ENCODE results near the gene TMEM94.
A peak's percentile ranks its signal among the peaks of the same experiment; 100 is the strongest.

The TMEM94 gene

DNA sequence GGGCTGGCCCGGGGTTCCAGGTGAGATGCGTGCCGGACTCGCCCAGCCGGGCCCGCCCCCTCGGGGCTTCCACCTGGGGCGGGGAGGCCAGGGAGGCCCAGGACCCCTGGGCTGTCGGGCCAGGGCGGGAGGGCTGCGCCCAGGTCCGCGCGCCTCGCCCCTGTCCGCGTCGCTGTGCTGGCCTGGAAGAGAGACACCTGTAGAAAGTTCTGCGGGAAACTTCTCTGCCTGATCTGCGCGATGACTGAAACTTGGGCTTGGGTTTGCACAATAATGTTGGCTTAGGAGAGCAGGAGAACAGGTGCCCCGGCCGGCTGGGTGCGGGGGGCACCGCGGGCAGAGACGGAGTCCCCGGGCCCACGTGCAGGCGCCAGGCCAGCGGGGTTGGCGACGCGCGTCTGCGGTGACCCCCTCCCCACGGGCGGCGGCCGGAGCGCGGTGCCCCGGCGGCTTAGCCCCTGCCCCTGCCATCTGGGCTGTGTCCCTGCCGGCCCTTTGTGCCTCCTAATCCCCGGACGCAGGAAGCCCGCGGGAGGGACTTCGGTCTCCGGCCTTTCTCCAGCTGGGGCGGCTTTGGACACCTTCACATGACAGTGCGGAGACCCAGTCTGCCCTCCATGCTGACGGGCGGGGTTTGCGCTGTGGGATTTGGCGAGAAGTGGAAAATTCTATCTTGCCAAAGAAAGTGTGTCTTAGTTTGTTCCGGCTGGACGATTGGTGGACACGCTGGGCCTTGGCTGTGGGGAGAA, 69.5 kb downstream of the TMEM94 start:
- DNase-seq (ENCODE audit: low spot score) = no peak

DNA sequence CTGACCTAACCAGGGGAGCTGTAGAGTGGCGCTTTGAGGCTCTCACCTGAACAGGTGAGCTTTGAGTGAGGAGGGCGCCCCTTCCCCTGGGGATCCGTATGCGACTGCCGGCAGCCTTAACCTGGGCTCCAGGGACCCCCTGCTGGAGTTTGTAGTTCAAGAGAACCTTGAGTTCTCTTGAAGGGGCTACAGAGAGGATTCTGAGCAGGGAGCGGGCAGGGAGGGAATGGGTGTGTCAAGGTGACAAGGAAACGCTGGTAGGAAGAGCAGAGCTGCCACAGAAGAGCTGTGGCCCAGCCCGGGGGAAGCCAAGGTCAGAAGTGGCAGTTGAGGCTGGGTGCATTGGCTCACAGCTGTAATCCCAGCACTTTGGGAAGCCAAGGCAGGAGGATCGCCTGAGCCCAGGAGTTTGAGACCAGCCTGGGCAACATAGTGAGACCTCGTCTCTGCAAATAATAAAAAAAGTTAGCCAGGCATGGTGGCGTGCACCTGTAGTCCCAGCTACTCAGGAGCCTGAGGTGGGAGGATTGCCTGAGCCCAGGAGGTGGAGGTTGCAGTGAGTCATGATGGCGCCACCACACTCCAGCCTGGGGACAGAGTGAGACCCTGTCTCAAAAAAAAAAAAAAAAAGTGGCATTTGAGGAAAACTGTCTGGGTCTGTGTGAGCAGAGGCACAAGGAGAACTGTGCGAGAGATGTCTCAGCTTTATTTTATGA, 70.3 kb downstream of the TMEM94 start:
- DNase-seq (ENCODE audit: low spot score) = no peak

DNA sequence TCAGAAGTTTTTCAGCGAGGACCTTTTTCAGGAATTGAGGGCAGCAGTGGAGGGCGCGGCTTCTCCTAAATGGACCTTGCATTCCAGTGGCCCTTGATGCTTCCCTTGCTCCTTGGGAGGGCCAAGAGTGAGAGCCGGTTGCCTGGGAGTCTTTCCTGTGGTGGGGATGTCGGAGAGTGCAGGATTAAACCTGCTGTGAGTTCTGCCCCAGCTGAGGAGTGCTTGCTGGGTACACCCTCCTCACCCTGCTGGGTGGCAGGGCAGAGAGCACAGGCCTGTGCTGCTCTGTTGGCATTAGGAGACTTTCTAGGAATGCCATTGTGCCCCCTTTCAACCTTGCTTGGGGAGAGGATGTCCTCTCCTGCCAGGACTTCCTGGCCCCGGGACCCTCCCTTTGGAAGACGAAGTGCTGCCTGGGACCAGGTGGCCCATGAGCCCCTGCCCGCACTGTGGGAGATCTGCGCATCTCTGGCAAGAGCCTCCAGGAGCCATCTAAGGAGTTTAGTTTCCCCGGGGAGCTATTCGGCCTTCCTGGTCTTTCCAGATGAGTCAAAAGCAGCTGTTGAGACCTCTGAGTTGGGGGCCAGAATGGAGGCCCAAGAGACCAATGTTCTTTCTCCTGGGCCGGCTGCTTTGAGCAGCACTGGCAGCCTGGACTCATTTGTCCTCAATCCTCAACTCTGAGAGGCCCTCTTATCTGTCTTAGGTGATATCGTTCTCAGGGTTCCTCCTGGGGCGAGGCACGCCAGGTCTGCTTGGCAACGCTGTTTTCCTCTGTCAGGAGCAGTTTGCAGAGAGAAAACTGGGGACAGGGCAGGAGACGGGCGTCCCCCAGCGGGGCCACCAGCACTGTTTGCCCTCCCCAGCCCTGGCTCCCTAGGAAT, 74.6 kb downstream of the TMEM94 start:
- no peak for DNase-seq (ENCODE audit: low spot score)

DNA sequence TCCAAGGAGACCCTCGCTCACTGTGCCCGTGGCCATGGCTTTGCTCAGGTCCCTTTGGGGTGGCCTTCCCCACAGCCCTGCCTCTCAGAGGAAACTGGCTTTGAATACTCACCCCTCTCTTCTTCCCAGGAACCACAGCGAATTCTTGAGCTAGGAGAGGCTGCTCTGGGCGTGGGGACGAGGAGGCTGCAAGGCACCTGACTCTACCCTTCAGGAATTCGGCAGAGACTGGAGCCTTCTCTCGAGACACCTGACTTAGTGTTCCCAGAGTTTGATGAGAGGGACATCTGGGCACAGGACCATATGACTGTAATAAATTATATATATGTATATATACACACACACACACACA, 75.3 kb downstream of the TMEM94 start:
- no peak for DNase-seq (ENCODE audit: low spot score)

DNA sequence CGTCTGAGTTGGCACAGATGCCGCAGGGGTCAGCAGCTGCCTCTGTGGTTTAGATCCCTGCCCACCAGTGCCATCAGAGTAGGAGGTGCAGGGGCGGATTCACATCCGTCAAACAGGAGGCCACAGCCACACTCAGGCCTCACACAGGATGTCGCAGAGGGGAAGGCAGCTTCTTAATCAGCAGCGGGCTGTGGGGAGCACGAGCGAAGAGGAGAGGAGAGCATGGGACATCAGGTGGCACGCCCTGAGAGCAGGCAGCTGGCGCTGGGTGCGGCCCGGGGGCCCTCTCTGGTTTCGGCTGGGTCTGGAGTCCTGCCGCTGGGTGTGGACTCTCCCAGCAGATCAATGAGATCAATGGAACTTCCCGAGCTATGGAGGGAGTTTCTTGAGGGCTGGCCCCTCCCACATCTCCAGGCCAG, 78.7 kb downstream of the TMEM94 start:
- DNase-seq (ENCODE audit: low spot score) = peak; percentile 83

DNA sequence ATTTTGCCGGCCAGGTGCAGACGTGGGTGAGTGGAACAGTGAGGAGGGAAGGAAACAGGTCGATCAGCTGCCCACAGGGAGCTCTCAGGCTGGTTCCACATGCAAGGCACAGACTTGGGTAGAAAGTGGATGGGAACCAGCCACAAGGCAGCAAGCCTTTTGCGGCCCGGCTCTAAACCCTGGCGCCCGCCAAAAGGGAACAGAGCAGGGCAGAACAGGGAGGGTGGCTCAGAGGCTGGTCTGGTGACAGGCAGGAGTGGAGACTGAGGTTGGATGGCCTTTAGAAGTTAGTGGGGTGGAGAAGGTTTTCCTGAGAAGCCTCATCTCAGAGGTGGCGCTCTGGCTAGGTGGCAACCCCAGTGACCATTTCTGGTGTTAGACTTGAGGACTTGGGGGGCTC, 79.4 kb downstream of the TMEM94 start:
- no peak for DNase-seq (ENCODE audit: low spot score)

DNA sequence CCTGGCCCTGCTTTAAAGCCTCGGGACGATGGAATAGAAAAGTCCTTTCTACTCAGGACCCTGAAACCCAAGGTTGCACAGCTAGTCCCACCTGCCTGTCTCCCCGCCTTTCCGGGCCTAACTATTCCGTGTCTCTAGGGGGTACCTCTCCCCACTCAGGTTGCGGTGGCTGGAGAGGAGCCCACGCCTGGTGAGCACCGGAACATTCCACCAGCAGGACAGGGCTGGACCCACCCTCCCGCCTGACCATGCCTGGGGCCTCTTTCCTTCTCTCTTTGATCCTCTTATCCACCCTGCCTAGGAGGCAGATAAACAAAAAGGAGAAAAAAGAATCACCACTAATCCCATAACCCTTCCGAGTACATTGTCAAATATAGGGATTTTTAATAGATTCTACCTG, 79.9 kb downstream of the TMEM94 start:
- no peak for DNase-seq (ENCODE audit: low spot score)

DNA sequence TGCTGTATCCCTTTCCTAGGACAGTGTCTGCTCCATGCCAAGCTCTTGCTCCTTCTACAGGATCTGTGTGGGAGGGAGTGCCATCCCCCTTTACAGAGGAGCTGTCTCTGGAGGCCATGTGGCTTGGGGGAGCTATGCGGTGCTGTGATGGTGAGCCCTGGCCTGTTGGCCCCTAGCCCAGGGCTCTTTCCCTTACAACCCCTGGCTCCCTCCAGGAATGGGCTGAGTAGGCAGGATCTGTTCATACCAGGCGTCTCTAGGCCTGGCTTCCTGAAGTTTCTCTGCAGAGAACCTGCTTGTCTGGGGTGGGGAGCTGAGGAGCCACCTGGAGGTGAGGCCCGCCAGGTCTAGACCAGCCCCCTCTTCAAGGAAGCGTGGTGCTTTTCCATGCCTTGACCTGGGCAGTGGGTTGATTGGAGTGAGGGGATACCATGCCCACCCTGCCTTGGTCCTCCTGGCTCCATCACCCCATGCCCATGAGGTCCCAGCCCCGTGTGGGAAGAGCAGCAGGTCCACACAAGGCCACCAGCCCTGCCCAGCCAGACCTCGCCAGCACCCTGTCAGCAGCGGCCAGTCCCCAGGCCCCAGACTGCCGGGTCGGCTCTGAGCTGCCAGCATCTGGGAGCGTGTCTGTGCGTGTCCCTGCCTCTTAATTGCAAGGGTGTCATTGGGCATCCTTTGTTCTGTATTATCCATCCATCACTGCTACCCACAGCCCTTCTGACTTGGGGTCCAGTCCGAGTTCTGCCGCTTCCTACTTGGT, 83.7 kb downstream of the TMEM94 start:
- DNase-seq (ENCODE audit: low spot score) = no peak

DNA sequence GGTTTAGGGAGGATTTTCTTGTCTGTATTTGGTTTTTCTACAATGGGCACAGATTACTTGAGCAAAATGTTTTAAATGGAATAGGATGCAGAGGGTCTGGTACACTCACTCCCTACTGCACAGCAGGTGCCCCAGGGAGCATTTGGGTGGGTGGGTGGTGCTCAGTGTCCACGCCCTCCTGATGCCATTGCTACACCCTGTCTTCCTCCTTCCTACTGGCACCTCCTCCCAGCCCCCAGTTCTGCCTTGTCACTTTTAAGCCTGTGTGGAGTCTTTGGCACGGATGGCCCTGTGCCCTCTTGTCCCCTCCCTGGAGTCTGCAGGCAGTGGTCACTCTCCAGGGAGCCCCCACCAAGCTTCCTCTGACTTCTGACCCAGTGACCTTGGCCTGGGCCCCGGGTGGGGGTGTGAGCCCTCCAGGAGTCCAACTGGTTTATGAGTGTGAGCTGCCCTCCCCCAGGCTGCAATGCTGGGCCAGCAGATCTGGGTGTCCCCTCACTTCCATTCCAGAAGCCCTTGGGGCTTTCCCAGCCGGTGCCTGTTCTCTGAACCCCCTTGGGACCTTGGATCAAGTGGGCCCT, 84.6 kb downstream of the TMEM94 start:
- no peak for DNase-seq (ENCODE audit: low spot score)

DNA sequence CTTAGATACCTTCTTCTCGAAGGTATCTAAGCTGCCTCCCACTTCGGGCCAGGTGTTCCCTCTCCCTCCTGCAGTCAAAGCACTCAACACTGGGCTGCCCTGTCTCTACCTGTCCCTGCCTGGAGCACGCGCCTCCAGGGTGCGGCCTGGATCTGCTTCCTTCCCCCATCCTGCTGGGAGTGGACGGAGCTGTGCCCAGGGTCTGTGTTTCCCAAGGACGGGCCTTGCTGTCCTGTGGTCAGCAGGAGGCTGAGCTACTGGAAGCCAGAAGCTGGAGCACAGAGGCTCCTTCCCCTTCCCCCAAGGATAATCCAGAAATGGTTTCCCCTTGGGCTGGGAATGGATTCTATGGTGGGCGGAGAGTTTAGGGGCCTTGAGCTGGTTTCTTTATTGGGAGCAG, 85.8 kb downstream of the TMEM94 start:
- no peak for DNase-seq (ENCODE audit: low spot score)

DNA sequence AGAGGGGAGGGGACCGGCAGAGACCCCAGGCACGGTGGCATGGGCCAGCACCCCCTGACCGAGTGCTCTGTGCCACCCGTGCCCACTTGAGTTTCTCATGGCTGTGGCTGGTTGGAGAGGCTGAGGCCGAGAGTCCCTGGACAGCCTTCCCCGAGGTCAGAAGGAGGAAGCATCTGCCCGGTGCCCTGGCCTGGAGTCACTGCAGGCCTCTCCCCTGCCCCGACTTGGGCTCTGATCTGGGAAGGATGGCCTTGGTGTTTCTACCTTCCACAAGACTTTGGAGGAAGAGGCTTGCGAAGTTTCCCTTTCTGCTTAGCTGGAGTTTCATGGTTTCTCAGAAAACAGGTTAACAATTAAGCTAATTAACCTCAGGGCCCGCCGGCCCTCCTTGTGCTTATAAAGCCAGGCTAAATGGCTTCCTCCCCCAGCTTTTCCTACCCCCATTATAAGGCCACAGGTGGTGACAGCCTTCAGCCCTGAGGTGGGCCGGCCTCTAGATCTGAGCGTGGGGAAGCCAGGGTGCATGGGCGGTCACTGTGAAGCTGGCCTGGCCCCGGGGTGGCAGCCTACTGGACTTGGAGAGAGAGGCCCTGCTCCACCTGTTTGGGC, 86.4 kb downstream of the TMEM94 start:
- no peak for DNase-seq (ENCODE audit: low spot score)

DNA sequence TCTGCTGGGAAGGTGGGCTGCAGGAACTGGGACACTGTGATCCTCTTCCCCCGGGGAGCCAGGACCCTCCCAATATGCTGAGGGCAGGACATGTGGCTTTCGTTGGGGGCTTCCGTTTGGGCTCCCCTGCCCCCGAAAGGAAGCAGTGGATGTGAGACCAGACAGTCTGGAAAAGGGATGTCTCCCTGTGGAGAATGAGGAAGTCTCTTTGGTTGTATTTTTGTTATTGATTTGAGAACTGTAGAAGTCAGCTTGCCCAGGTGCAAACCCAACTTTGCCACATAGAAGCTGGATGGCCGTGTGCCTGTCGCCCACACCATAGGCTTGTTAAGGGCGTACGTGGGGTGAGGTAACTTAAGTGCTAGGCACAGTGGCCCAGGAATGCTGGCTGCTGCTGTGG, 87.8 kb downstream of the TMEM94 start:
- no peak for DNase-seq (ENCODE audit: low spot score)

DNA sequence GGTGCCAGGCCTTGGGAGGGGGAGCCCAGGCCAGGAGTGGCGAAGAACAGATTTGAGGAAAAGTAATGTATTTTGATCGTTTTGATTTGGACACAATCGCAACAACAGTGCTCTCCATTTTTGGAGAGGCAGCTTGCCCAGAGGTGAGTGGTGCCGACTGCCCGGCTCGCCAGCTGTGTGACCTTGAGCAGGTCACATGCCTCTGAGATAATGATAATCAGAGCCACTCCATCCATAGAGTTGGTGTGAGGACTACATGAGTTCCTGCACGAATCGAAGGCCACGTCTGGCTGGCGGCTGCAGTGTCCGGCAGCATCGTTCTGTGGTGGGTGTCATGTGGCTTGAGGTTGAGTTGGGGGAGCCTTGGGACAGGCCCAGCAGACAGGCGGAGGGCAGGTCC, 89.7 kb downstream of the TMEM94 start:
- DNase-seq (ENCODE audit: low spot score) = no peak

DNA sequence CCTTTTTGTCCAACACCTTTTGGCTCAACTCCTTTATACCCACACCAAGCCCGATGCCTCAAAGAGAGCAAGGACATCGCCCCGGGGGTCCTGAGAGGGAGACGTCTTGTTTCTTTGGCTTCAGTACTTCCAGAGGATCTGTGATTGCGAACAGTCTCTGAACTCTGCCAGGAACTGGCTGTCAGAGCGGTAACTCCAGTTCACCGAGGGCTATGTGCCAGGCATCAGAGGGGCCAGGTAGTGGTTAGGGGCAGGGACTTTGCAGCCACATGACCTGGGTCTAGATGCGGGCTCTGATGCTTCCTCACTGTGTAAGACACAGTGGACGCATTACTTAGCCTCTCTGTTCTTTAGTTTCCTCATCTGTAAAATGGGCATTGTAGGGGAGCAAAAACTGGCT, 90.7 kb downstream of the TMEM94 start:
- DNase-seq (ENCODE audit: low spot score) = no peak

DNA sequence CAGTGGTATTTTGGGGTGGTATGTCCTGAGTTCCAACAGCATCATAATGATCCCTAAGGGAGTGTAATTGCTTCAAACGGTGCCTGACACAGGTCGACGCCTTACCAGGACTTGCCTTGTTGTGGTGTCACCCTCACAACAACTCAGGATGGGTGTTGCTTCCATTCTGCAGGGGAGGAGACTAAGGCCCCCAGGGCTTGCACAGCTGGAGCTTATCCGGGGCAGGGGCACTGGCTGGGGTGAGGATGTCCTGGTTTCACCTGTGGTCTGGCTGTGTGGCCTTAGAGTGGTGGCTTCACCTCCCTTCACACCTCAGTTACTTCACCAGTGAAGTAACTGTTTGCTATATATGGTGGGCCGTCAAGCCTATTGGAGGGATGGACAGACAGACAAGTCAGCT, 92.4 kb downstream of the TMEM94 start:
- DNase-seq (ENCODE audit: low spot score) = no peak
